ENCODE results near the gene SLC22A2. TPM values are rescaled to one million over a fixed set of nuclear protein-coding genes. Genes with fewer than 3 reads are reported as not detected.

The SLC22A2 gene
- polyA plus RNA-seq, 4 donors = 9.2 to 10.7 (median 9.8) TPM

DNA sequence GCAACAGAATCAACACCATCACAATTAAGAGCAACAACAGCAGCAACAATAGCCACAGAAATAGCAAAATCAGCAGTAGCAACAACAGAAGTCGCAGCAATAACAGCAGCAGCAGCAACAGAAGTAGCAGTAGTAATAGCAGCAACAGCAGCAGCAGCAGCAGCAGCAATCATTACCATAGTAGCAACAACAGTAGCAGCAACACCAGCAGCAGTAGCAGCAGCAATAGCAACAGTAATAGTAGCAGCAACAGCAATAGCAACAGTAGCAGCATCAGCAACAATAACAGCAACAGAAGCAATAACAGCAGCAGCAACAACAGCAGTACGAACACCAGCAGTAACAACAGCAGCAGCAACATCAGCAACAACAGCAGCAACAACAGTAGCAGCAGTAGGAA, 39.8 kb downstream of the SLC22A2 start:
- DNase-seq (ENCODE audit: low read depth in 4 of 4, low spot score in 2 of 4) = no peak

DNA sequence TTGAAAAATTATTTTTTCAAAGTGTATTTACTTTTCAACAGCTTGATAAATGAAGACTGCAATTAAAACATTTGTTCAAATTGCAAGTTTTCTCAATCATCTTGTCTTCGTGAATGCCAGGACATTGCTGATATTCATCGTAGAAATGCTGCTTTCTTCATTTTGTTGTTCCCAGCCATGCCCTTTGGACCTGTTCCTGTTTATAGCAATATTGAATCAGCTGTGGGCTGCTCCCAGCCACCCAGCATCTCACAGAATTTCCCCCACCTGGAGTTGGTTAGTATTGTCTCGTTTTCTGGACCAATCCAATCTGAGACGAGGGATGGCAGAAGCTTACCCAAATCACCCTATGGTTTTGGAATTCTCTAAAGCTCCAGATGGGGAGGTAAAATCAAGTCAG, 40.8 kb downstream of the SLC22A2 start:
- no peak for DNase-seq (ENCODE audit: low read depth in 4 of 4, low spot score in 2 of 4)

DNA sequence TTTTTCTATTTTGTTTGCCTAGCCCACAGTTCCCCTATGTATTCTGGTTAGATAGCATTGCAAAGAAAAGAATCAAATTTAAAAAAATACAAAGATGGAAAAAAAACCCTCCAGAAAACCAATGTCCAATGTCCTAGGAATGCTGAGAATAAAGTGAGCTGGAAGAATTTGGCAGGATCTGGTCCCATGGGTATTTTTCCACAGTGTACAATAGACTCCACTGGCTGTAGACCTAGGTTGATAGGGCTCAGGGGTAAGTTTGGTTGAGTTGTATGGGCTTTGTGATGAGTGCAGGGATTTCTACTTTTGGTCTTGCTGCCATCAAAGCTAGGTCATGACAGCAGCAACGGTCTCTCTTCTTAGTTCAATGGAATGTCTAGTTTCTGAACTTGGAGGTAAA, 41.5 kb downstream of the SLC22A2 start:
- no peak for DNase-seq (ENCODE audit: low read depth in 4 of 4, low spot score in 2 of 4)

DNA sequence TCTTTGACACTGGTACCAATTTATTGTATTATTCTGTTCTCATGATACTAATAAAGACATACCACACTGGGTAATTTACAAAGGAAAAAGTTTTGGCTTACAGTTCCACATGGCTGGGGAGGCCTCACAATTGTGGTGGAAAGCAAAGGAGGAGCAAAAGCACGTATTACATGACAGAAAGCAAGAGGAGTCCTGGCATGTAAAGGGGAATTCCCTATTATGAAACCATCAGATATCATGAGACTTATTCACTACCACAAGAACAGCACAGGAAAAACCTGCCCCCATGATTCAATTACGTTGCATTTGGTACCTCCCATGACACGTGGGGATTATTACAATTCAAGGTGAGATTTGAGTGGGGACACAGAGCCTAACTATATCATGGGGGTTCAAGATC, 43.4 kb downstream of the SLC22A2 start:
- no peak for DNase-seq (ENCODE audit: low read depth in 4 of 4, low spot score in 2 of 4)

DNA sequence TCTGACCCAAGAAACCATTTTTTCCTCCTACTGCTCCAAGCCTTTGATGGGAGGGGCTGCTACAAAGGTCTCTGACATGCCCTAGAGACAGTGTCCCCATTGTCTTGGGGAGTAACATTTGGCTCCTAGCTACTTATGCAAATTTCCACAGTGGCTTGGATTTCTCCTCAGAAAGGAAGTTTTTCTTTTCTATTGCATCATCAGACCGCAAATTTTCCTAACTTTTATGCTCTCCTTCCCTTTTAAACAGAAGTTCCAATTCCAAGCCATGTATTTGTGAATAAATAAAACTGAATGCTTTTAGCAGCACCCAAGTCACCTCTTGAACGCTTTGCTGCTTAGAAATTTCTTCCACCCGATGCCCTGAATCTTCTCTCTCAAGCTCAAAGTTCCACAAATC, 51.0 kb downstream of the SLC22A2 start:
- no peak for DNase-seq (ENCODE audit: low read depth in 4 of 4, low spot score in 2 of 4)

DNA sequence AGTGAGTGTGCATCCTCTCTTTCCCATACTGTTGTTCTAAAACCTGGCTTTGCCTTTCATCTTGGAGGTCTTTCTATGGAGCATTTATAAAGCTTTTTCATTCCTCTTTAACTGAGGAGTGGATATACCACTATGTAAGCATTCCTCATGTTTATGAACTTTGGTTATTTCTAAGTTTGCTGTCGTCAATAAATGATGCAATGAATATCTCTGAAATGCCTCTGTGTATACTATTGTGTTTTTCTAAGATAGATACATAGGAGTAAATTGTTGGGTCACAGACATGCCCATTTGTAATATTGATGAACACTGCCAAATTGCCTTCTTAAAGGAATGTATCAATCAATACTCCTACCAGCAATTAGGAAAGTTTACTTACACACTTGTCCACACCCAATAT, 53.9 kb downstream of the SLC22A2 start:
- DNase-seq (ENCODE audit: low read depth in 4 of 4, low spot score in 2 of 4) = no peak

DNA sequence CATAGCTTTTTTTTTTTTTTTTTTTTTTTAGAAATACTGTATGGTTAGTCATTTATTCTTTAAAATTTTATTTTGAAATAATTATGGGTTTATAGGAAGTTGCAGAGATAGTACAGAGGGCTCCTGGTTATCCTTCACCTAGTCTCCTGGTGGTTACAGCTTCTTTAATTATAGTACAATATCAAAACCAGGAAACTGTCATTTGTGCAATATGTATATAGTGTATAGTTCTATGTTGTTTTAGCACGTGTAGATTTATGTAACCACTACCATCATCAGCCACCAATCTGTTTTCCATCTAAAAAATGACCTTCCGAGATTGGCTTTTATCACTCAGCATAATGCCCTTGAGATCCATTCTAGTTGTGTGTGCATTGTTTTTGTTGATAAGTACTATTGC, 54.7 kb downstream of the SLC22A2 start:
- no peak for DNase-seq (ENCODE audit: low read depth in 4 of 4, low spot score in 2 of 4)

DNA sequence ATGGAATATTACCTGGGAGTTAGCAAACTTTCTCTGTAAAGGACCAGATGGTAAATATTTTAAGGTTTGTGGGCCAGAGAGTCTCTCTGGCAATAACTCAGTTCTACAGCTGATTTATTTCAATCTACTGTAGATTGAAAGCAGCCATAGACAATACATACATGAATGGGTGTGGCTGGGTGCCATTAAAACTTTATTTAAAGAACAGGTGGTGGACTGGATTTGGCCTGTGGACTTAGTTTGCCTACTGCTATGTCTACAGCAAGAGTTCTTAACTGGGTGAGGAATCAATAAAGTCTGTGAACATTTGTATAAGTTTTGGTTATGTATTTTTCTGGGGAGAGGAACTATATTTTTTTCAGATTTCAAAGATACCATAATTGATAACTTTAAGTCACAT, 55.1 kb downstream of the SLC22A2 start:
- no peak for DNase-seq (ENCODE audit: low read depth in 4 of 4, low spot score in 2 of 4)

DNA sequence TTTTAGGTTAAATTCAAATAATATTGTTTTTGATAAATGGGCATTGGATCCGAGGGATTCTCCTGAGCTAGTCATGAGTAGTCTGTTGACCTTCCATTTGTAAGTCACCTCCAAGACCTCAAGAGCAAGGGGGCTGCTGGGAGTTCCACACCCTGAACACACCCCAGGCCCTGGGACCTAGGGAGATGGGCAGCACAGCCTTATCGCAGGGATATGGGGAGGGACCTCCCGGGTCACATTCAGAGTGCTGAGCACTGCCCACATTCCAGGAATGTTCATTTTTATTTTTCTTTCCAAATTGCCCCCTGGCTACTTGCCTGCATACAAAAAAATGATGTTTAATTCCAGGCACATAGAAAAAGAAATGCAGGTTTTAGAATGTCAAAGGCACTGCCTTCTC, 55.5 kb downstream of the SLC22A2 start:
- DNase-seq (ENCODE audit: low read depth in 4 of 4, low spot score in 2 of 4) = no peak

DNA sequence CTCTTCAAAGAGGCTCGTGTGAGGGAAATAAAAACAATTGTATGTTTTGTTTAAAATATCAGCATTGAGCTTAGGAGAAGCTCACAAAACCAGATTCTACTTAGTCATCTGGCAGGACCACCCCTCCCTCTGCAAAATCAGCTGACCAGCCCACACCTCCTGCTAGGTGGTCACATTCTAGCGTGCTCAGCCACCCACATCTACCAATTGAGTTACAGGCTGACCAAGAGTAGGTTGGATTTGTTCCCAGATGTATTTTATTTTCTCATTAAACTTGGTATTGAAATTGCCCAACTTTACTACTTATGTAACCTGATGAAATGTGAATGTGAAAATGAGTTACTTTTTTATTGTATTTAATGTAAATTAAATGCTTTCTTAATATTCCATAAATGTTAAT, 56.2 kb downstream of the SLC22A2 start:
- no peak for DNase-seq (ENCODE audit: low read depth in 4 of 4, low spot score in 2 of 4)

DNA sequence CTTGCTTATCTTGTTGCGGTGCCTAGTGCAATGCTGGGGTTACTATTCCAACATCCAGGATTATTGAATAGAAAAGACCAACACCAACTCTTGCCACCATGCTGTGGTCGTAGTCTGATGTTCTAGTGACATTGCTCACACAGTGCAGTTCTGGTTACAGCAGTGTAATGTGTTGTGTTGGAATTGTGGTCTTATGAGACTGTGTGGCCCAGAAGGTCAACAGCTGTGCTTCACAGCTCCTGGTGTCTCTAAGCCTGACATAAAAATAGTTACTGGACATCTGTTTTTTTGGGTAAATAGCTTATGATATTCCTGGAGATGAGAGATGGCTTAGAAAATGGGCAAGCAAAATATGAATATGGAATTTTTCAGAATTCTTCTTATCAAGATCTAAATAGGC, 57.6 kb downstream of the SLC22A2 start:
- no peak for DNase-seq (ENCODE audit: low read depth in 4 of 4, low spot score in 2 of 4)

DNA sequence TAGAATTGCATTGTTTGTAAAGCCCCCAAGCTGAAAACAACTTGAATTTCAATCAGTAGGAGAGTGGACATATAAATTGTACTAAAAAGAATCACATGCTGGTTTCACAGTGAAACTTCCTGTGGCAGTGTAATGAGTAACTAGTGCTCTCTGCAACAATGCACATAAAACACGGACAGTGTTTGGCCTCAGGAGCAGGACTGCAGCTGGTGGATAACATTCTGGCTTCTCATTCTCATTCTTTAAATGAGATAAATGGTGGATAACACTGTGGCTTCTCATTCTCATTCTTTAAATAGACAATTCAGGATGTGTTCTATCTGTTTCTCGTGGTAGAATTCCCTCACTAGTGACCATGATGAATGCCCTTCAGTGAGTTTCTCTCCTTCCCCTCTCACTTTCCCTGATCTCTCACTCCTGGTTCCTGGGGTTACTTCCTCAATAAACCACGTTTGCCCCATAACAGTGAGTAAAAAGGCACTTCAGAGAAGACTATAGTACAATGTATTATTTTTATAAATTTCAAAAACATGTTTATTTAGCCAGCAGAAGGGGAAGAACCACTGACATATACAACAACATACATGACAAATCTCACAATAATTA, 59.9 kb downstream of the SLC22A2 start:
- peak in 2 of 4 donors; percentile 17 to 58 for DNase-seq (ENCODE audit: low read depth in 4 of 4, low spot score in 2 of 4)

DNA sequence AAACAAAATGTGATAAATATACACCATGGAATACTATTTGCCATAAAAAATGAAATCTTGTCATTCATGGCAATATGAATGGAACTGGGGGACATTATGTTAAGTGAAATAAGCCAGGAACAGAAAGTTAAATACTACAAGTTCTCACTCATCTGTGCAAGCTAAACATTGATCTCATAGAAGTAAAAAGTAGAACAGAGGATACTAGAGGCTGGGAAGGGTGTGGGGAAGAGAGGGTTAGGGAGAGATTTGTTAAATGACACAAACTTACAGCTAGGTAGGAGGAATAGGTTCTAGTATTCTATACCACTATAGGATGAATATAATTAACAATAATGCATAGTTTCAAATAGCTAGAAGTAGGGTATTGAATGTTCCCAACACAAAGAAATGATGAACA, 61.0 kb downstream of the SLC22A2 start:
- DNase-seq (ENCODE audit: low read depth in 4 of 4, low spot score in 2 of 4) = no peak

DNA sequence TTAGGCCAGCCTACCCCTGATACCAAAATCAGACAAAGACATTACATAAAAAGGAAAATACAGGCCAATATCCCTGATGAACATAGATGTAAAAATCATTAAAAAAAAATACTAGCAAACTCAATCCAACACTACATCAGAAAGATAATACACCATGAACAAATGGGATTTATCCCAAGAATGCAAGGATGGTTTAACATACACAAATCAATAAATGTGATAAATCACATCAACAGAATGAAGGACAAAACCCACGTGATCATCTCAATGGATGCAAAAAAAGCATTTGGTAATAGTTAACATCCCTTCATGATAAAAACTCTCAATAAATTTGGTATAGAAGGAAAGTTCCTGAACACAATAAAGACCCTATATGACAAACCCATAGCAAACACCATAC, 63.8 kb downstream of the SLC22A2 start:
- DNase-seq (ENCODE audit: low read depth in 4 of 4, low spot score in 2 of 4) = no peak

DNA sequence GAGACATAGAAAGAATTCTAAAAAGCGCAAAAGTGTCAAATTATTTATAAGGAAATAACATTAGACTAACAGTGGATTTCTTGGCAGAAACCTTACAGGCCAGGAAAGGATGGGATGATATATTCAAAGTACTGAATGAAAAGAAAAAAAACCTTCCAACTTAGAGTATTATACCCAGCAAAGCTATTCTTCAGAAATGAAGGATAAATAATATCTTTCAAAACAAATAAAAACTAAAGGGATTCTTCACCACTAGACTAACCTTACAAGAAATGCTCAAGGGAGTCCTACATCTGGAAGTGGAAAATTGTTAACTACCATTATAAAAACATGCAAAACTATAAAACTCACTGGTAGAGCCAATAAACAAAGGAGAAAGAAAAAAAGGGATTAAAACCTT, 65.8 kb downstream of the SLC22A2 start:
- DNase-seq (ENCODE audit: low read depth in 4 of 4, low spot score in 2 of 4) = no peak

DNA sequence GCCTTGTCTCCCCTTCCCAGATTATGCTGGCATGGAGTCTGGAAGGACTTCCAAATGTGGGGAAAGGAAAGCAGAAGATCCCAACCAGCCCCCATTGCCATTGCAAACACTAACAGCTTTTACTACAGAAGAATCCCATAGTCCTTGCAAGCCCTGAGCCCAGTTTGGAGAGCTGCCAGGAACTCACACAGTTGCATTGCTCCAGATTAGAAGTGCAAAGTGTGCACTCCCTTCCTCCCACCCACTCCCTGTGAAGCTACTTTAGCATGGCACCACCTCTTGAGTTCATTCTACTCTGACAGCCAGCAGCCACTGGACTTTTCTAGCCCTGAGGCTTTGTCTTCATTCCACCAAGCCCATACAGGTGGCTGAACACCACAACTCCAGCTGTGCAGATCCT, 67.6 kb downstream of the SLC22A2 start:
- no peak for DNase-seq (ENCODE audit: low read depth in 4 of 4, low spot score in 2 of 4)

DNA sequence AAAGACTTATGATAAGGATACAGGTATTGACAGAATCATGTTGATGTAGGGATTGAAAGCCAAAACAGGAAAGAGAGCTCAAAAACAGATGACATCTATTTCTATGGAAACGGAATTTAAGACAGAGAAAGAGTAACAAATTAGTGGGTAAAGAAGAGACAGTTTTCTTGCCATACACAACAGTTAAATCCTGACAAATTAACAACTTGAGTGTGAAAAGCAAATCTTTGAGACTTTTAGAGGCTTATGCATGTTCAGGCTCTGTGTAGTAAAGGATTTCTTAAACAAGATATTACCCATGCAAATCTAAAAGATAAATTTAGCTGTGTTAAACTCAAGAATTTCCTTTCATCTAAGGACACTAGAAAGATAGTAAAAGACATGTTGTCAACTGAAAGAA, 68.5 kb downstream of the SLC22A2 start:
- DNase-seq (ENCODE audit: low read depth in 4 of 4, low spot score in 2 of 4) = no peak

DNA sequence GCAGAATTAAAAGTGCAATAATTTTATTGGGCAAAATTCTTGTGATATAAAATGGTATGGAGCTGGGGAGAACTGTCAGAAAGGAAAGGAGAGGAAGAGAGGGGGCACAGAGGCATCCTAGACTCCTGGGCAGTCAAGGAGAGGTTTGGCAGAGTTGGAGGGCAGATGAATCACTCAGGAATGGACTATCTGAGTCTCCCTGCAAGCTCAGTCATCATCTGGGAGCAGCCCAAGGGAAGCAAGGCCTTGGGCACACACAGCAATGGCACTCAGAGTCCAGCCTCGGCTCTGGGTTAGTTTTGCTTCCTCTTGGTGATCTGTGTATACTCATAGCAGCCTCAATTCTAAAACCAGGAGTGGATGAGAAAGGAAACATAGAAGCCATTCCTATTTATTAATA, 69.8 kb downstream of the SLC22A2 start:
- no peak for DNase-seq (ENCODE audit: low read depth in 4 of 4, low spot score in 2 of 4)

DNA sequence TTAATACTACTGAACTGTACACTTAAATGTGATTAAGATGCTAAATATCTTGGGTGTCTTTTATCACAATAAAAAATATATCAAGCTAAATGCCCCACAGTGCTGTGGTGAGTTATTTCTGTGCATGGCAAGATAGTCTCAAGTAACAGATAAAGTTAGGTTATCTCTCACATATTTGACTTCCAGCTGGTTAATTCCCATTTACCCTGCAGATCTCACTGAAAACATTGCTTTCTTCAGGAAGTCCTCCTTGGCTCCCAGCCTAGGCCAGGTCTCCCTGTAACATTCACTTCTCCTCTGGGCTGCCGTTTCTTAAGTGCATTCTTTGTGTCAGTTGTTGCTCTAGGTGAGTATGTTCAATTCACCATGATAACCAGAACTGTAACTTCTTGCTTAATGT, 77.9 kb downstream of the SLC22A2 start:
- no peak for DNase-seq (ENCODE audit: low read depth in 4 of 4, low spot score in 2 of 4)

DNA sequence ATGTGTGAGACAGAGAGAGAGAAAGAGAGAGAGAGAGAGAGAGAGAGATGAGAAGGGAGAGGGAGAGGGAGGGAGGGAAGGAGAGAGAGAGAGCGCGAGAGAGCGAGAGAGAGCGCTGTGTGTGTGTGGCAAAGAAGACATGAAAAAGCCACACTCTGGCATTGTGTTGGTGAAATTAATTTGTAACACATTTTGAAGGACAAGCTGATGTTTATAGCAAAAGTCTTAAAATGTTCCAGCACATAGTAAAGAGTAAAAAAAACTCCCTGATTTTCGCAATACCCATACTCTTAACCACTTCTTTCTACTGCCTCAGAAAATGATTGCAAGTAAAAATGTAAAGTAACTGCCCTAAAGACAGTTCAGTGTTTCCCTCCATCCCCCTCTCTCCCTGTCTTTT, 80.3 kb downstream of the SLC22A2 start:
- no peak for DNase-seq (ENCODE audit: low read depth in 4 of 4, low spot score in 2 of 4)

DNA sequence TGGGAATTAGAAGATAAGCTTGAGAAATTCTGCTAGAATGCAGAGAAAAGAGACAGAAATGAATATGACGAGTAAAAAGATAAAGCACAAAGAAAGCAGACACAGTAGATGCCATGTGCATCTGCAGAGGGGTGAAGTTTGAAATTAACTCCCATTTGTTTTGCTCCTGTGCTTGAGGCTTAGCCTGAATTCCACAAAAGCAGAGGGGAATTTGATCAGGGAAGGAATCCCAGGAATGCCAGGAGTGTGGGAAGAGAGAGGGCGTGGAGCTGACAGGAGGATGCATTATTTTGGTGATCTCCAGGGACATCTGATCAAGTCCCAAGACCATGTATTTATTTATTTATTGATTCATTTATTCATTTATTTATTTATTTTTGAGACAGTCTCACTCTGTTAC, 81.4 kb downstream of the SLC22A2 start:
- no peak for DNase-seq (ENCODE audit: low read depth in 4 of 4, low spot score in 2 of 4)

DNA sequence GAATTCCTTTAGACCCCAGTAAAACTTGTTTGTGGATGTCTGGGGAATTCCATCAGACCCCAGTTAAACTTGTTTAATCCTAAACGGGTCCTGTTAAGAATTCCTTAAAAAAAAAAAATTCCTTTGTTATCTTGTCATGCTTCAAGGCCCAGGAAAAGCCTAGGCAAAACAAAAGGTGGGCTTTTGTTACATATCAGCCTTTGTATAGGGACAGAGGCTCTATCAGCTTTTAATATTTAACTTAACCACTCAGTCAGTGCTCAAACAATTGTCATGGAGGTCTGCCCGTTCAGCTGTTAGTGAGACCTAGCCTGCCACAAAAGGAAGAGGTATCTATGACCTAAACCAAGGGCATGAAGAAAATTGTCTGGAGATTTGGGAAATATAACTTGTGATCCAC, 83.9 kb downstream of the SLC22A2 start:
- DNase-seq (ENCODE audit: low read depth in 4 of 4, low spot score in 2 of 4) = no peak

DNA sequence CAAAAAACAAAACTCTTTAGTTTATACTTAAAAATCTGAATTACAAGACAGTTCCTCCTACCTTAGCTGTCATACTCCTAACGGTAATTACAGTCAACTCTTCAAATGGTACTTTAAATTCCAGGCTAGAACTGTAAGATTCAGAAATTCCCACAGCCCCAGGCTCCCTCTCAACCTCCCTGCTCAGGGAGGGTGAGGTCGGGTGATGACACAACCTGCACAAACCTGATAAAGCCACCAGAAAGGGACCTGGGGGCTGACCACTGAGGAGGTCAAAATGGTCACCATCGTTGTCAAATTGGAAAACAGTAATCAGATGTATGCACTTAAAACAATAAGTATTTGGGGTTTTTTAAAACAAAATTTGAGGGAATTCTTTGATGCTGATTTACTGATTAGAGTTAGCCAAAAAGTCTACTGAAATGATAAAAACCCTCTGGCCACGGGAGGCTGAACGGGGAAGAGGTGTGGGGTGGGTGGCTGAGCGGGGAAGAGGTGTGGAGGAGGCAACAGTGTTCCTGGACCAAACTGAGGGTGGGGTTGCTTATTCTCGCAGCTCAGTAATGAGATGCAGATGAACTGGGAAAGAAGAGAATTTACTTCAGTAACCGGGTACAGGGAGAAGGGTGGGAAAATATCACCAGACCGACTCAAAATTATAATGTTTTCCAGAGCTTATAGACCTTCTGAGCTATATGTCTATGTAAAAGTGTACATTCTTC, 84.7 kb downstream of the SLC22A2 start:
- DNase-seq (ENCODE audit: low read depth in 4 of 4, low spot score in 2 of 4) = no peak

All from left renal cortex interstitium (tissue), 4 donors.